Suppressor macrophage treated with lipopolysaccharide for 4 hours (primary cell): ENCODE measurements around the gene GAK.
"Not testable (repeated sequence)": the region's sequence is repeated elsewhere in the genome, so short reads cannot be mapped to it uniquely, and the experiment has no call there.

ENCODE experiments used
- DNase-seq: peaks from one replicate; pipeline ENCODE4 v3.0.0-alpha.2; 2020

GAK gene

DNA sequence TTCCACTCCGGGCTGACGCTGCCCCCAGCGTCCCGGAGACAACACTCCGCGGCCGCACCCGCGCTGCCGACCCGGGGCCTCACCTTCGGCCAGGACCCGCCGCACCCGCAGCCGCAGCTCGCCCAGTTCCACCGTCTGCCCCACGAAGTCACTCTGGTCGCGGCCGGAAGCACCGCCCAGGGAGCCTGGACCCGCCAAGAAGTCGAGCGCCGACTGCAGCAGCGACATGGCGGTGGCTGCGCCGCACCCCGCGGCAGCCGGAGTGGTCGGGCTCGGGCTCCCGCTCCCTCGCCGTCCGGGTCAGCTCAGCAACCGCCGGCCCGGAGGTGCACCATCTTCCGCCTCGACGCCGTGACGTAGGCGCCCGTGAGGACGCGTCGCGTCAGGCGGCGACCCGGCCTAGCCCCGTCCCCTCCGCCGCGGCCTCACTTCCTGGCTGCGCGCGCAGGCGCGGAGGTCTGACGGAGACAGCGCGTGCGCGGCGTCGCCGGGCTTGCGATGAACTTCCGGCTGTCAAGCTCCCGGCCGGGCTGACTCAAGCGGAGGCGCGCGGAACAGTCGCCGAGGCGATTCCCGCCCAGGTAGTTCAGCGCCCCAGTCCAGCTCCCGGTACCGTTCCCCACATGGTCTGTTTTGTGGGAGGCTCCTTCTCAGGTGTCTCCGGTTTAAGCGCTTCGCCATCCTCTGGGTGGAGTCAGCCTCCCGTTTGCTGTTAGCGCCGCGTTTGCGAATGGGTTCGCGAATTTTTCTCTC, at the start of gene GAK, which contains the start of gene TMEM175:
Gene GAK (minus strand): TSS at position 357 of the 753 bp plus-strand sequence. CDS start 129 bp downstream, at position 228.
Gene TMEM175 (plus strand): TSS at position 501 of the 753 bp plus-strand sequence. CDS start 15,280 bp downstream, outside the sequence.
- DNase-seq, result peak; percentile 99

GRCh38 chr4:978957-979701, 47.0 kb upstream of the GAK start:
- peak; percentile 75 for DNase-seq

DNA sequence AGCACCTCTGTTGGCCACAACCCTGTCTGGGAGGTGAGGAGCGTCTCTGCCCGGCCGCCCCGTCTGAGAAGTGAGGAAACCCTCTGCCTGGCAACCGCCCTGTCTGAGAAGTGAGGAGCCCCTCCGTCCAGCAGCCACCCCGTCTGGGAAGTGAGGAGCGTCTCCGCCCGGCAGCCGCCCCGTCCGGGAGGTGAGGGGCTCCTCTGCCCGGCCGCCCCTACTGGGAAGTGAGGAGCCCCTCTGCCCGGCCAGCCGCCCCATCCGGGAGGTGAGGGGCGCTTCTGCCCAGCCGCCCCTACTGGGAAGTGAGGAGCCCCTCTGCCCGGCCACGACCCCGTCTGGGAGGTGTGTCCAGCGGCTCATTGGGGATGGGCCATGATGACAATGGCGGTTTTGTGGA, 43.9 kb upstream of the GAK start:
- not testable (repeated sequence) for DNase-seq

DNA sequence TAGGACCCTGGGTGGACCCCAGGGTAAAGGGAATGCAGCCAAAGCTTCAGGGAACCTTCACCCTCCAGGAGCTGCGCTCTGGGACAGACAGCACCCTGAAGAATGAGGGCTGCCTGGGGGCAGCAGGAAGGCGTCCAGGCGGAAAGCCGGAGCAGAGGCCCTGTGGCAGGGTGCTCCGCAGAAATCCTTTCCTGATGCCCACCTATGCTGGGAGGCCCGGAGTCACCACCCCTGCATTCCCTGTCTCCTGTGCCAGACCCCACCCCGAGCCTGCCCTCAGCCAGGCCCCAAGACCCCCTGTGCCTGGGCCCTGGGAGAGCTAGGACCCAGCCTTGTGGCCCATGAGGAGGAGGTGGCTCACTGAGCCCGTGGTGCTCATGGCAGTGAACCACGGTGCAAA, 42.6 kb upstream of the GAK start:
- no peak for DNase-seq

GRCh38 chr4:973431-974397, 41.6 kb upstream of the GAK start, which contains the start of gene DGKQ:
Gene DGKQ, minus strand, starts transcription at chr4:973569. Its CDS starts 87 bp downstream, at chr4:973482.
- peak; percentile 97 for DNase-seq

- DNase-seq, result peak; percentile 24
Measured at GRCh38 chr4:972651-973424, 40.7 kb upstream of the GAK start.

DNA sequence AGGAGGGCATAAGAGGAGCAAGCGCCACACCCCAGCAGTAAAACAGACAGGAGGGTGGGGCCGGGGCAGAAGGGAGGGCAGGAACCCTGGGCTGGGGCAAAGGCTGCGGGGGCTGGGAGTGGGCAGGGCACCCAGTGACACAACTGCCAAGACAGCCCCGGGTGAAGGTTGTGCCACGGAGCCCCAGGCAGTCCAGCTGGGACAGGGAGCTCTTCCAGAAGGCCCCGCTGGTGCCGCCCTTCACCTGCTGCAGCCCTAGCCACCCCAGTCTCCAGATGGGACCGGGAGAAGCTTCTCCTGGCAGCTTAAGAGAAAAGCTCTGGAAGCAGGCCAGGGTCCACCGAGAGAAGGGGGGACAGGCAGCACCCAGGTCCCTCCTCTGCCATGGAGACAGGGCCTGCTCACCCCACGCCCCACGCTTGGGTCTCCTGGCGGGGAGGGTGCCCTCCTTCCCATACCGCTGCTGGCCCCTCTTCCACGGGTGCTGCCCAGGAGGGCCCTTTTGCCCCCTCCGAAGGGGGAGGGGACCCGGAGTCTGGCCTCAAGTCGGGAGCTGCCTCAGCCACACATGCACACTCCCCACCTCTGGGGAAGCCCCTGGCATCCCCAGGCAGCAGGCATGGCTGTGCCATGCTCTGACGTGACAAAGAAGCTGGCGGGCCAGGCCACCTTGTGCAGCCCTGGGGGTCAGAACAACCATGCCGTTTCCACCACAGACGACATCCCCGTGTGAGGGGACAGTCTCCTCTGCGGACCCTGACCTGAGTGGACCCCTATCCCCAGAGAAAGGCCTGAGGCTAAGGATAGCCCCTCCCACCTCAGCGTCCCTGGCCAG, 39.8 kb upstream of the GAK start:
- no peak for DNase-seq

- DNase-seq, result no peak
Measured at GRCh38 chr4:970854-971520, 38.9 kb upstream of the GAK start.

DNA sequence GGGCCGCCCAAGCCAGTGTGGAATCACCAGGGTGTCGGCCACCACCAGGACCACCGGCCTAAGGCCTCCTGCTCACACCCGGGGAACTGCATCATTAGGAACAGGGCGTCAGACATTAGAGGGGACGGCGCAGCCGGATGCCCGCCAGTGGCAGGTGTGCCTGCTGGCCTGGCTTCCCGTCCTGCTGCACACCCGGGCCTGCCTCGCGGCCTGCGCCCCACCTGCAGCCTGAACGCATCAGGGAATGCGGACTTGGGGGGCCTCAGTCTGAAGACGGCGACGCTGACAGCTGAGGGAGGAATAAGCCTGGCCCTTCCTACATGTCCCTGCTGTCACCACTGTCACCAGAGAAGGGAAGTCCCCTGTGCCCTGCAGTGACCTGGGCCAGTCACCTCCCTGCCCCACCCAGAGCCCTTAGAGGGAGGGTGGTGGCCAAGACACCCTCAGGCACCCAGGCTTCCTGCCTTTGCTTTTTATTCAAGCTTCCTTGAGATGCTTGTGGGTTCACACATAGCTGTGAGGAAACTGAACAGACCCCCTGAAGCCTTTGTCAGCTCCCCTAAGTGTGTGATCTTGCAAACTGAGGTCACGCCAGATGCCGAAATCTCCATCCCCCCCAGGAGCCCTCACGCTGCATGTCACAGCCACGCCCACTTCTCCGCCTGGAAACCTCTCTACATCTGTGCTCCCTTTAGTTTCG, 38.1 kb upstream of the GAK start:
- no peak for DNase-seq

DNA sequence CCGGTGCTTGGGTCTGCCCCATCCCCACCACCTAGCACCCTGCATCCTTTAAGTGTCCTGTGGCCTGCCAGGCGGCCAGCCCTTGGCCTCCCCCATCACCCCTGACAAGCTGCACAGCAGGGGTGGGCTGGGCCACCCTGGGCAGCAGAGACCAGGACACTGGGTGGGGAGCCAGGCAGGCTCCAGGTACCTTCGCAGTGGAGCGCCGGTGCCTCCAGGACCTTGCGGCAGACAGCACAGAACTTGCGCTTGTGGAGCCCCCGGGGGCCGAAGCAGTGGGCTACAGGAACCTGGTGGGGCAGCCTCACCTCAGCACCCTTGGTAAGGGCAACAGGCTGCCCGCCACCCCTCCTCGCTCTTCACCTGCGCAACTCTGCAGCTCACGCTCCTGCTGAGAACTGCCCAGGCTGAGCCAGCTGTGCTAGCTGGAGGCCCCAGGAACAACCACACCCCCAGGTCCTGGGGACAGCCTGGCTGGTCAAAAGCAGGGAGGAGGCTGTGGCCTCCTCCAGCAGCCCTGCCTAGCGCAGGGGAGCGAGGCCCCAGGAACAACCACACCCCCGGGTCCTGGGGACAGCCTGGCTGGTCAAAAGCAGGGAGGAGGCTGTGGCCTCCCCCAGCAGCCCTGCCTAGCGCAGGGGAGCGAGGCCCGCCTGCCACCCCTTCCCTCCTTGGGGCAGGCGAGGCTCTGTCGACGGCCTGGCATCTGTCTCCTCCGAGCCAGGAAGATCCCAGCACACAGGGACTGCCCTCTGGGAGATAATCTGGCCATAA, 36.7 kb upstream of the GAK start:
- DNase-seq, result no peak

DNA sequence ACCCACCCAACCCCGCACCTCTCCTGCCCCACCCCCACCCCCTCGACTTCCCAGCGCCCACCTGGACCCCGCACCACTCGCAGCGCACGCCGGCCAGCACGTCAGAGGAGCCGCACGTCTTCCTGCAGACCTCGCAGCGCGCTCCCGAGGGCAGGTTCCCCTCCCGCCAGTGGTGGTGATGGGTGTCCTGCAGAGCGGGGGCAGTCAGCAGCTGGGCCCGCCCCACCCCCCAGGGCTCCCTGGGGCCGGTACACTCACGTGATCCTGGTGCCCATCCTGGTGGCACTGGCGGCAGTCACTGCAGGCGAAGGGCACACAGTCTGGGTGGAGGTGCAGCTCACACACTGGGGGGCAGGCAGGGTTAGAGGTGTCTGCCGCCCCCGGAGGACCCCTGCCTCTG, 36.1 kb upstream of the GAK start:
- no peak for DNase-seq

DNA sequence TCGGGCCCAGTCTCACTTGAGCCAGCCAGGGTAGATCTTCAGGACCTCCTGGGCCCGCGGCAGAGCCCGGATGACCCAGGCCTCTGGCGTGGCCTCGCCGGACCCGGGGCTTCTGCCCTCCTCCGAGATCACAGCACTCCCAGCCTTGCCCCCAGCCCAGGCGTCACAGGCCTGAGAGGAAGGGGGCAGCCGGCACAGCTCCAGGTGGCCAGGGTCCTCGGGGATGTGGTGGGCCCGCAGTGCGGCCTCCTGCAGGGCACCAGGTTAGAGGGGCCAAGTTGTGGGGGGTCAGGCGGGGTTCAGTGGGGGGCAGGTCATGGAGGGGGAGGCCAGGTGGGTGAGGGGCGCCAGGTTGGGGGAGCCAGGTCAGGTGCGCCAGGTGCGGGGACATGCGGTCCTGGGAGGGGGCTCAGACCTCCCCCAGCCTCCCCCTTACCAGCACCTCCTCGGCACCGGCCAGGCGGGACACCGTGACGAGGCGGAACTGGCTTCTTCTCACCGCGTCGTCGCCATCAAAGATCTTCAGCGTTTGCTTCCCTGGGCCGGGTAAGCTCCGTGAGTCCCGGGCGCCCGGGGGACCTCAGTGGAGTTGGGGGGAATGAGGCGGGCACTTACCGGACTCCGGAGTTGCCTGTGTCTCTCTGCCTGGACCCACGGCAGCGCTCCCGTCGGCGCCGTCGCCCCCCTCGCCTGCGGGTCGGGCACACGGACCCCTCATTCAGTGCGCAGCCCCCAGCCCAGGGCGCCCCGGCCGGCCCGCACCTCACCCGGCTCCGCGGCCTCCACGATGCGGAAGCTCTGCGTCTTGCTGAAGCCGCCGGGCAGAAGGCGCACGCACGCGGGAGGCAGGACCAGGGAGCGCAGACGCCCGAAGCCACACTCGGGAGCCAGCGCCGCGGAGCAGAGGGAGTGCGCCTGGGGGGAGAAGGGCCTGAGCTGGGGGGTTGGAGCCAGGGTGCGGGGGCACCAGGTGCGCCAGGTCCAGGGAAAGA, 35.3 kb upstream of the GAK start:
- DNase-seq, result peak; percentile 10

DNA sequence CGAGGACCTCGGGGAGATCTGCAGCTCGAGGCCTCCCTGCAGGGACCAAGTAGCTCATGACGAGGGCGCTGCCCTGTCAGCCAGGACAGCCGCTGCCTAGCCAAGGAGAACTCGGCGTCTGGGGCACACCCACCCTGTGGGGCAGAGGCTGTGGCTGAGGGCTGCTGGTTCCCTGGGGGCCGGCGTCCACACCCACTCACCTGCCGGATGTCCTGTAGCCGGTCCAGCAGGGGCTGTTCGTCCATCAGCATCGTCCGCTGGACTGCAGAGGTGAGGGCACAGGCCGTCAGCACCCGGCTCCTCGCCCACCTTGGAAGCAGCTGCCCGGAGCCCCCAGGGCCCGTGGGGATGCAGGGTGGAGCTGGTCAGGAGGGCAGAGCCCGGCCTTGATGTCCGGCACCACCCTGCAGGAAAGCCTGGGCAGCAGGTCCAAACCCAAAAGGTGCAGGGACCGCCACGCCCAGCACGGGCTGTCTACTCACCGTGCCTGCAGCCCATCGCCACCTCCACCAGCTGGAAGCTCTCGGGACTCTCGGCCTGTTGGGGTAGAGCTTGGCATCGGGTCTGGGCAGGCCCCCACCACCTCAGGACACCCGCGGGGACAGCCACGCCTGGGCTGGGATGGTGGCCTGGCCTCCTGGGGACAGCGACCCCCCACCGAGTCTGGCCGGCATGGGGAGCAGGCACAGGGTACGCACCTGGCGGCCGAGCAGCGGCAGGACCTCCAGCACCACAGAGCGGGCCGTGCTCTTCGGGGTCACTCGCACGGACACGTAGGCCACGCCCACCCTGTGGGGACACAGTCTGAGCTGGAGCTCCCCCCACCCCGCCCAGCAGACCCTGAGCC, 34.4 kb upstream of the GAK start:
- DNase-seq, result no peak

GRCh38 chr4:965766-966134, 33.6 kb upstream of the GAK start:
- DNase-seq, result no peak

DNA sequence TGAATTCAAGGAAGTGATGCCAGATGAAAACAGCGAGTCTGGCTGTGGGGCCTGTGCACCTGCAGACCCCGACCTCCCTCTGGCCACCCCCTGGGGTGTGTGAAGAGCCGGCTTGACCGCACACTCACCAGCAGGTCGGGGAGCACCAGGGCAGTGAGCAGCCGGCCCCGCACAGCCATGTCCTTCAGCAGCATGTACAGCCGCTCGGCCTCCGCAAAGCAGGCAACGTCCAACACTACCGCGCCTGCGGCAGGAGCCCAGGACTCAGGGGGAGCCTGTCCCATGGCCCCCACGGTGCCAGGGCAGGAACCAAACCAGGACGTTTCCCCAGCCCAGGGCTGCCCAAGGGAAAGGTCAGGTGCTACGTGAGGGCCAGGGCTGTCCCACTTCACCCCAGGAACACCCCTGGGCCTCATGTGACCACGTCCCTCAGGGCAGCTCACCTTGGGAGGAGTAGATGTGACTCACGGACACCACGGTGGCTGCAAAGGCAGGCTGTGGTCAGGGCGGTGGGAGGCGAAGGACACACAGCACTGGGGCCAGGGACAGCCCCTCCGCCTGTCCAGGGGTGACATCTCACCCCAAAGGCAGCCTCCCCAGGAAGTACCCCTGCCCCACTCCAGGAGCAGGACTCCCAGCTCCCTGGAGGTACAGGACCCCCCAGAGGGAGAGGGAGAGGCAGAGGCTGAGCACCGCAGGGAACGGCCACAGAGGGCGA, 33.1 kb upstream of the GAK start:
- no peak for DNase-seq
